ENCODE measurements around the gene BBLN.

The BBLN gene

GRCh38 chr9:128149951-128150593 lies 10.0 kb upstream of the BBLN start:
- no peak overlapping the region for H3K9ac ChIP-seq (ENCODE audit: low read length)
- H3K27me3 ChIP-seq (replicated peaks; ENCODE audit: control insufficient read depth, insufficient read depth, low read length): peaks cover 12% of the 10 kb centered on the region
- no peaks in the 10 kb centered on the region for H3K9me3 ChIP-seq (ENCODE audit: control insufficient read depth, low read length)
- H3K4me3 ChIP-seq (ENCODE audit: low read length): no peak overlapping the region
- no peaks in the 10 kb centered on the region for H3K36me3 ChIP-seq (ENCODE audit: control insufficient read depth, insufficient read depth, low read length, severe bottlenecking)
- no peak for DNase-seq (ENCODE audit: low read depth)
- H3K4me1 ChIP-seq (ENCODE audit: control insufficient read depth, insufficient read depth, low read length): no peaks in the 10 kb centered on the region

GRCh38 chr9:128150594-128151308 lies 9.3 kb upstream of the BBLN start:
- H3K27me3 ChIP-seq (replicated peaks; ENCODE audit: control insufficient read depth, insufficient read depth, low read length): peaks cover 8% of the 10 kb centered on the region
- no peak overlapping the region for H3K4me3 ChIP-seq (ENCODE audit: low read length)
- no peaks in the 10 kb centered on the region for H3K4me1 ChIP-seq (ENCODE audit: control insufficient read depth, insufficient read depth, low read length)
- no peaks in the 10 kb centered on the region for H3K9me3 ChIP-seq (ENCODE audit: control insufficient read depth, low read length)
- no peak overlapping the region for H3K9ac ChIP-seq (ENCODE audit: low read length)
- no peaks in the 10 kb centered on the region for H3K36me3 ChIP-seq (ENCODE audit: control insufficient read depth, insufficient read depth, low read length, severe bottlenecking)
- no peak for DNase-seq (ENCODE audit: low read depth)

GRCh38 chr9:128151309-128152132 lies 8.5 kb upstream of the BBLN start:
- no peaks in the 10 kb centered on the region for H3K9me3 ChIP-seq (ENCODE audit: control insufficient read depth, low read length)
- H3K4me1 ChIP-seq (ENCODE audit: control insufficient read depth, insufficient read depth, low read length): no peaks in the 10 kb centered on the region
- H3K4me3 ChIP-seq (ENCODE audit: low read length): no peak overlapping the region
- H3K27me3 ChIP-seq (replicated peaks; ENCODE audit: control insufficient read depth, insufficient read depth, low read length): peaks cover 7% of the 10 kb centered on the region
- no peak overlapping the region for H3K9ac ChIP-seq (ENCODE audit: low read length)
- no peaks in the 10 kb centered on the region for H3K36me3 ChIP-seq (ENCODE audit: control insufficient read depth, insufficient read depth, low read length, severe bottlenecking)
- no peak for DNase-seq (ENCODE audit: low read depth)

GRCh38 chr9:128152133-128153059 lies 7.7 kb upstream of the BBLN start:
- no peak for DNase-seq (ENCODE audit: low read depth)
- Histone ChIP-seq H3K9me3 (ENCODE audit: control insufficient read depth, low read length) (no peaks in the 10 kb centered on the region), H3K36me3 (ENCODE audit: control insufficient read depth, insufficient read depth, low read length, severe bottlenecking) (no peaks in the 10 kb centered on the region), H3K27me3 (replicated peaks; ENCODE audit: control insufficient read depth, insufficient read depth, low read length) (peaks cover 7% of the 10 kb centered on the region), H3K4me3 (ENCODE audit: low read length) (no peak overlapping the region), H3K4me1 (ENCODE audit: control insufficient read depth, insufficient read depth, low read length) (no peaks in the 10 kb centered on the region), H3K9ac (ENCODE audit: low read length) (no peak overlapping the region)

GRCh38 chr9:128153060-128153946 lies 6.8 kb upstream of the BBLN start:
- H3K9me3 ChIP-seq (ENCODE audit: control insufficient read depth, low read length): no peaks in the 10 kb centered on the region
- H3K36me3 ChIP-seq (ENCODE audit: control insufficient read depth, insufficient read depth, low read length, severe bottlenecking): no peaks in the 10 kb centered on the region
- H3K9ac ChIP-seq (ENCODE audit: low read length): no peak overlapping the region
- peaks cover 3% of the 10 kb centered on the region for H3K27me3 ChIP-seq (replicated peaks; ENCODE audit: control insufficient read depth, insufficient read depth, low read length)
- no peak overlapping the region for H3K4me3 ChIP-seq (ENCODE audit: low read length)
- H3K4me1 ChIP-seq (ENCODE audit: control insufficient read depth, insufficient read depth, low read length): no peaks in the 10 kb centered on the region
- no peak for DNase-seq (ENCODE audit: low read depth)

GRCh38 chr9:128153947-128154695 lies 5.9 kb upstream of the BBLN start:
- Histone ChIP-seq H3K9ac (ENCODE audit: low read length) (no peak overlapping the region), H3K4me3 (ENCODE audit: low read length) (no peak overlapping the region), H3K9me3 (ENCODE audit: control insufficient read depth, low read length) (no peaks in the 10 kb centered on the region), H3K27me3 (replicated peaks; ENCODE audit: control insufficient read depth, insufficient read depth, low read length) (peaks cover 3% of the 10 kb centered on the region), H3K4me1 (ENCODE audit: control insufficient read depth, insufficient read depth, low read length) (no peaks in the 10 kb centered on the region), H3K36me3 (ENCODE audit: control insufficient read depth, insufficient read depth, low read length, severe bottlenecking) (no peaks in the 10 kb centered on the region)
- no peak for DNase-seq (ENCODE audit: low read depth)

GRCh38 chr9:128155736-128156500 lies 4.1 kb upstream of the BBLN start:
- Histone ChIP-seq H3K4me1 (ENCODE audit: control insufficient read depth, insufficient read depth, low read length) (peaks cover 8% of the 10 kb centered on the region), H3K9ac (ENCODE audit: low read length) (no peak overlapping the region), H3K4me3 (ENCODE audit: low read length) (no peak overlapping the region), H3K27me3 (replicated peaks; ENCODE audit: control insufficient read depth, insufficient read depth, low read length) (peaks cover 3% of the 10 kb centered on the region), H3K9me3 (ENCODE audit: control insufficient read depth, low read length) (no peaks in the 10 kb centered on the region), H3K36me3 (ENCODE audit: control insufficient read depth, insufficient read depth, low read length, severe bottlenecking) (no peaks in the 10 kb centered on the region)
- no peak for DNase-seq (ENCODE audit: low read depth)

GRCh38 chr9:128159522-128159783 lies 612 bp upstream of the BBLN start:
- Histone ChIP-seq H3K27me3 (replicated peaks; ENCODE audit: control insufficient read depth, insufficient read depth, low read length) (no peaks in the 10 kb centered on the region), H3K36me3 (ENCODE audit: control insufficient read depth, insufficient read depth, low read length, severe bottlenecking) (peaks cover 14% of the 10 kb centered on the region), H3K4me3 (ENCODE audit: low read length) (peak overlapping the region; percentile 82), H3K4me1 (ENCODE audit: control insufficient read depth, insufficient read depth, low read length) (peaks cover 29% of the 10 kb centered on the region), H3K9ac (ENCODE audit: low read length) (peak overlapping the region; percentile 85), H3K9me3 (ENCODE audit: control insufficient read depth, low read length) (no peaks in the 10 kb centered on the region)
- no peak for DNase-seq (ENCODE audit: low read depth)

- H3K27me3 ChIP-seq (replicated peaks; ENCODE audit: control insufficient read depth, insufficient read depth, low read length): no peaks in the 10 kb centered on the region
- no peaks in the 10 kb centered on the region for H3K9me3 ChIP-seq (ENCODE audit: control insufficient read depth, low read length)
- peak overlapping the region; percentile 94 for H3K4me3 ChIP-seq (ENCODE audit: low read length)
- H3K4me1 ChIP-seq (ENCODE audit: control insufficient read depth, insufficient read depth, low read length): peaks cover 31% of the 10 kb centered on the region
- DNase-seq (ENCODE audit: low read depth): peak; percentile 57
- peaks cover 17% of the 10 kb centered on the region for H3K36me3 ChIP-seq (ENCODE audit: control insufficient read depth, insufficient read depth, low read length, severe bottlenecking)
- H3K9ac ChIP-seq (ENCODE audit: low read length): peak overlapping the region; percentile 91
Observed at GRCh38 chr9:128160603-128160987, 530 bp downstream of the BBLN start.
